Measurements from ENCODE around the gene POP4.

POP4 gene

DNA sequence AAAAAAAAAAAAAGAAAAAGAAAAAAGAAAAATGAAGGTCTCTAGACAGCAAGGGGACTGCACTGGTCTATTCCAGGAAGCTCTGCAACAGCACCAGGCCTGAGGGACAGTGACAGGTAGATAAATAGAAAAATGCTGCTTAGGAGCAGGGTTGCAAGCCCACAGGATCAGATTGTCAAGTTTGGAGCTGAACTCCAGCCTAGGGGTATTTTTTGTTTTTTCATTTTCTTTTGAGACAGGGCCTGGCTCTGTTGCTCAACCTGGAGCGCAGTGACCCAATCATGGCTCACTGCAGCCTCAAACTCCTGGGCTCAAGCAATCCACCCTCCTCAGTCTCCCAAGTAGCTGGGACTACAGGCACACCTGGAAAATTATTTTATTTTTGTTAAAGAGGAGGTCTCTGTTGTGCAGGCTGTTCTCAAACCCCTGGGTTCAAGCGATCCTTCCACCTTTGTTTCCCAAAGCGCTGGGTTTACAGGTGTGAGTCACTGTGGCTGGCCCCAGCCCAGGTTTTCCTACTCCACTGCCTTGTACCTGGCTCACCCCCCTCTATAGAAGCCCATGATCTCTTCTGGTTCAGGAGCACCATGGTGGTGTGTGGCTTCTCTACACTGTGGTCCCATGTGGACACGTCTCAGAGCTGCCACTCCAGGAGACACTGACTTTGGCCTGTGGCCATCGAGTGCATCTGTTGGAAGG, 23.9 kb downstream of the POP4 start:
- DNase-seq (ENCODE audit: low read depth in 2 of 2), result no peak

DNA sequence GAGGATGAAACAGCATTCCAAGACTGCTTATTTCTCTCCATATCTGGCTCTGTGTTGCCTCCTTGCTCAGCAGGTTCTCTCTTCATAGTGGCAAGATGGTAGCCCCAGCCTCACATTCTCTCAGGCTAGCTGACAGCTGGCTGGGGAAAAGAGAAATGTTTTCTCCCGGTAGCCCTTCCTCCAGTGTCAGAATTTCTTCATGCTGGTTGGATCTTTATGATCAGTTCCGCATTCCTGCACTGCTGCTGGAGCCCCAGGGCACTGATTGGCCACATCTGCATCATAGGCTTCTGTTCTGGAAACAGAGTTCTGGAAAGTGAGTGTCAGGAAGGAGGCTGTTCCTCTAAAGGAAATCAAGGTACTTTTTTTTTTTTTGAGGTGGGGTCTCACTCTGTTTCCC, 24.6 kb downstream of the POP4 start:
- no peak for DNase-seq (ENCODE audit: low read depth in 2 of 2)

DNA sequence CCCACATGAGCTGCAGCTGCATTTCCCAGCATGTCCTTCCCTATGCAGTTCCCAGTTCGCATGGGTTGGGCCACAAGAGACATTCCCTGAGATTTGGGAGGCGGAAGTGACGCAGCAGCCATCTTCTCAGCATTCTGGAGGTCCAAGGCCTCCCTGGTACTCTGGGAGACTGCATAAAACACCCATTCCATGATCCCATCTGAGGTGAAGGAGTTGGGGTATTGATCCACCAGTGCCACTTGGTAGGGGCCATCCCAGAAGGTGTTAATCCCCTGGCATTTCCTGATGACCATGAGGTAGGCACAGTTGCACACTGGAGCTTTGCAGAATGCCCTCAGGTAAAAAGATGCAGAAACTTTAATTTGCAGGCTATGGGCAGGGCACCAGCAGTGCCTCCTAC, 25.4 kb downstream of the POP4 start:
- no peak for DNase-seq (ENCODE audit: low read depth in 2 of 2)

- DNase-seq (ENCODE audit: low read depth in 2 of 2), result no peak
Observed at GRCh38 chr19:29634002-29634401, 27.9 kb downstream of the POP4 start.

DNA sequence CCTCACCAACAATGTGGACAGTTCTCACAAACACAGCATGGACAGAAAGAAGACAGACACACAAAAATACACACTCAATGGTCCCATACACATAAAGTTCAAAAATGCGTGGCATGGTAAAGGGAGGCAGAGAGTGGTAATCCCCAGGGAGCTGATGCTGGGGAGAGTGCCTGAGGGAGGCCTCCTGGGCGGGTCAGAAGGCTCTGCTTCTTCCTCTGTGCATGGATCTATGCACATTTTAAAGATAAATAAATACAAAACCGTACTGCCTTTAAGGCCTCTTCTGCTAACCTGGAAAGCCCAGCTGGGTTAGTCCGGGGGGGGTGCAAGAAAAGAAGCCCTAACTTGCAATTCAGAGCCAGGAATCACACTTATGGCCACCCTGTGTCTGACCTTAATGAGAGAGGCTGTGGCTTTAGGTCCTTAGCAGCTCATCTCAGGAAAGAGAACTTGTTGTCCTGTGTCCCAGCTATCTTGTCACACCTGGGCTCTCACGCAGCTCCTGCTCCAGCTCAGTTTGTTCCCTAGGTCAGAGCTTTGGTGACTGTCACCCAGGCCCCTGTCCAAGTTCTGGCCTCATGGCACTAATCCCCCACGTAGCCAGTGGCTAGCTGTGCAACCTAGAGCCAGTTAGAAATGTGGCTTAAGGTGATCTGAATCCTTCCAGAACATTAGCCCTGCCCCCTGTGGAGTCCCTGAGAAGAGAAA, 28.5 kb downstream of the POP4 start:
- DNase-seq (ENCODE audit: low read depth in 2 of 2), result no peak

GRCh38 chr19:29635963-29636362, 29.9 kb downstream of the POP4 start:
- no peak for DNase-seq (ENCODE audit: low read depth in 2 of 2)

GRCh38 chr19:29636553-29637360, 30.7 kb downstream of the POP4 start:
- DNase-seq (ENCODE audit: low read depth in 2 of 2), result no peak

DNA sequence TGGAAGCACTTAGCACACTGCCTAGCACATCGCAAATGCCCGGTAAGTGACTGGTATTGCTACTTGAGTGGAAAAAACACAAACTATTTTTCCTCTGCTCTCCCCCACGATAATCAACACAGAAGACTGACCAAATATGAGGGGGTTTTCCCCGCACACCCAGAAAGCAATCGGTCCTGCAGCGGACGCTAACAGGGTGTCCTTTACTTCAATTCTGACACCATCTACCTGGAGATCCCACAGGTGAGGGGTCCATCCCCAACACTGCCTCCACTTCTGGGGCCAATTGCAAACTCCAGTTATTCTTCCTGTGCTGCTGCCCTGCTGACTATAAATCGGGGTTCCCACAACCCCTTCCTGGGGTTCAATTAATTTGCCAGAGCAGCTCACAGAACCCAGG, 33.0 kb downstream of the POP4 start:
- no peak for DNase-seq (ENCODE audit: low read depth in 2 of 2)

GRCh38 chr19:29640231-29640630, 34.1 kb downstream of the POP4 start:
- DNase-seq (ENCODE audit: low read depth in 2 of 2), result no peak

- DNase-seq (ENCODE audit: low read depth in 2 of 2), result no peak
Observed at GRCh38 chr19:29641597-29641996, 35.5 kb downstream of the POP4 start.

DNA sequence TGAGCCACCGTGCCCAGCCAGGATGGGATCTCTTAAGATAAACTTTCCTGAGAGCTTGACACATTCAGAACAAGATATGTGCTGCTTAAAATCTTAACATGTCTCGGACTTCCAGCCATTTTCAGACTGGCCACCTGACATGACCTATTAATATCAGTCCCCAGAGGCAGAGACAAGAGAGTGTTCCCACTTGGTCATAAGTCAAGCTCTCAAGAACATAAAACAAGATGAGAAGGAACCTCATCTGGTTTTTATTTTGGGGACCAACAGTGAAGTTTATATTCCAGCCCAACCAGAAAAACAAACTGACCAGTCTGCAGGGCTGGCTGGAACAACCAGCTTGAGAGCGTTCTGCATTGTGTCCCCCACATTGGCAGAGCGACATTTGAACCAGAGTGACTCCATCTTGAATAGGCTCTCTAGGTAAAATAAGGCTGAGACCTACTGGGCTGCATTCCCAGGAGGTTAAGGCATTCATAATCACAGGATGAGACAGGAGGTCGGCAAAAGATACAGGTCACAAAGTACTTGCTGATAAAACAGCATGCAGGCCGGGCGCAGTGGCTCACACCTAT, 37.4 kb downstream of the POP4 start:
- no peak for DNase-seq (ENCODE audit: low read depth in 2 of 2)

- no peak for DNase-seq (ENCODE audit: low read depth in 2 of 2)
Observed at GRCh38 chr19:29644210-29644609, 38.1 kb downstream of the POP4 start.

- no peak for DNase-seq (ENCODE audit: low read depth in 2 of 2)
Observed at GRCh38 chr19:29645491-29645867, 39.4 kb downstream of the POP4 start.

GRCh38 chr19:29645911-29646310, 39.8 kb downstream of the POP4 start:
- DNase-seq (ENCODE audit: low read depth in 2 of 2), result no peak

DNA sequence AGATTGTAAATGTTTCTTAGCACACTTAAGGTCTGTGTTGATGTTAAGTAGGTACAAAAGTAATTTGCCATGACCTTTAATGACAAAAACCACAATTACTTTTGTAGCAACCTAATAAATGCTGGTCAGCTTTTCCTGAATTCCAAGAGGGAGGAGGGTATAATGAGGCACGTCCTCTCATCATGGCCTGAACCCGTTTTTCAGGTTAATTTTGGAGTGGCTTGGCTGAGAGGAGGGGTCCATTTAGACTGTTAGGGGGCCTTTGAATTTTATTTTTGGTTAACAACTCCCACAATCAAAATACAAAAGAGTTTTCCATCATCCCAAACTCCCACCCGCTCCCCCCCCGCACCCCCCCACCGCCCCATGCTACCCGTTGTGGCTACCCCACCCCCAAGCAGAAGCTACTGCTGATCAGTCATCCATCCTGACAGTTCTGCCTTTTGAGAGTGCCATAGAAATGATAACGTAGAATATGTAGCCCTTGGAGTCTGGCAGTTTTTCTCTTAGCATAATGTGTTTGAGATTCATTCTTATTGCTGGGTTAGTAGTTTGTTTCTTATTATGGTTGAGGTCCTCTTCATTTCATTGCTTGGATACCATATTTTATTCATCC, 44.8 kb downstream of the POP4 start:
- DNase-seq (ENCODE audit: low read depth in 2 of 2), result no peak

GRCh38 chr19:29651622-29652394, 45.7 kb downstream of the POP4 start:
- no peak for DNase-seq (ENCODE audit: low read depth in 2 of 2)

DNA sequence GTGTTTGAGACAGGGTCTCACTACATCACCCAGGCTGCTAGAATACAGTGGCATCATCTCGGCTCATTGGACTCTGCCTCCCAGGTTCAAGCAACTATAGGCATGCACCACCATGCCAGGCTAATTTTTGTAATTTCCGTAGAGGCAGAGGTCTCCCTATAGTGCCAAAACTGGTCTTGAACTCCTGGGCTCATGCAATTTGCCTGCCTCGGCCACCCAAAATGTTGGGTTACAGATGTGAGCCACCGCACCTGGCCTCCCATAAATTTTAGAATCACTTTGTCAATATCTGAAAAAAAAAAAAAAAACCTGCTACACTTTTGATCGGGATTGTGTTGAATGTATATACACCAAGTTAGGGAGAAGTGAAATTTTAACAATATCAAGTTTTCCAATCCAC, 47.3 kb downstream of the POP4 start:
- DNase-seq (ENCODE audit: low read depth in 2 of 2), result no peak

DNA sequence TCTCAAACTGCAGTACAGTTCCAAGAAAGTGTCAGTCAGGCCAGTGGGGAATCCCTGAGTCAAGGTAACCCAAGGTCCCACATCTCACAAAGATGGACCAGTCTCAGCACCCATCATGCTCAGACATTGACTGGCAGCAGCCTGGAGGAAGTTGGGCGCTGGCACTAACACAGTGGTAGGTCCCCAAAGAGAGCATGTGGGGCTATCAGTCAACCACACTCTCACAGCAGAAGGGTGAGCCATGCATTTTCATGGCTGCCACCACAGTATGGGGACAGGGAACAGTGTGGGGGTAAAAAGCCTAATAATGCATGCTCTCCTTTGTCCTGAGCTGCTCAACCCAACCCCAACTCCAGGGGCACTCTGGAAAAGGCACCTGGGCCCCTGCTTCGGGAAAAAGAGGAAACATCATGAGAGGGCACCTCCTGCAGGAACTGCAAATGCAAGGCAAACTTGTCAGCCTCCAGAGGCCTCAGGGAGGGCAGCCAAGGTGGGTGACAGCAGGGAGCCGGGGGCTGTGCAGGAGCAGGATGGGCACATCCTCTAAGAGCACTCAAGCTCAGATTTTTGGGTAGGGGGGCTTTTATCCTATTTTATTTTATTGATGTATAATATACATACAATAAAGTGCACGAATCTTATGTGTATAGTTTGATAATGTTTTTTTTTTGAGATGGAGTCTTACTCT, 49.7 kb downstream of the POP4 start:
- DNase-seq (ENCODE audit: low read depth in 2 of 2), result no peak

DNA sequence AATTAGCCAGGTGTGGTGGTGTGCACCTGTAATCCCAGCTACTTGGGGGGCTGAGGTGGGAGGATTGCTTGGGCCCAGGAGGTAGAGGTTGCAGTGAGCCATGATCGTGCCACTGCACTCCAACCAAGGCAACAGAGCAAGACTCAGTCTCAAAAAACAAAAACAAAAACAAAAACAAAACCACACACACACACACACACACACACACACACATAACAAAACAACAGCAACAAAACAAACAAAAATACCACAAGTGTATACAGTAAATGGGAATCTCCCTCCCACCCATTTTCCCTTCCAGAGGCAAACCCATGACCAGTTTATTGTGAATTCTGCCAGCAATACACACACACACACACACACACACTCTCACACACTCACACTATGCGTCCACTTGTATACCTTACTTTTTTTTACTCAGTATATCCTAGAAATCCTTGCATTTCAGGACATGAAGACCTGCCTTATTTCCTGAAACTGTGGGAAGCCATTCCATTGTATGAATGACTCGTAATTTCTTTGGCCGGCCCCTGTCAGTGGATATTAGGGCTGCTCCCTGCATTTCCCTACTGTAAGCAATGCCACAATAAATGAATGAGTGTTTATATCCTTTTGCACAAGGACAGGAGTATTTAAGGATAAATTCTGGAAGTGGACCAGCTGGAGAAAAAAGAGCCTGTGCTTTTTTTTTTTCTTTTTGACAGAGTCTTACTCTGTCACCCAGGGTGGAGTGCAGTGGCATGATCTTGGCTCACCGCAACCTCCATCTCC, 52.3 kb downstream of the POP4 start:
- DNase-seq (ENCODE audit: low read depth in 2 of 2), result no peak

DNA sequence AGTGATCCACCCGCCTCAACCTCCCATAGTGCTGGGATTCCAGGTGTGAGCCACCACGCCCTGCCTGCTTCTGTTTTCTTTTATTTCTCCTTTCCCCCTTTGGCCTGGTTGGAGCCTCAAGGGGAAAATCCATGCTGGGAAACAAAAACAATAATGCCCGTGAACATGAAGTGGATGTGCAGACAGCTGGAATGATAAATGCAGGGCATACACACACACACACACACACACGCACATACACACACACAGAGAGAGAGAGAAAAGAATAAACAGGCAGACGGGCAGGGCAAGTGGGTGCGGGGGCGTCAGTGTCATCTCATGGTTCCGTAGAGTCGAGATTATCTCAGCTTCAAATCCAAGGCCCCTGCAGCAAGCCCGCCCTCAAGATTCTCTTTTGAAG, 54.8 kb downstream of the POP4 start:
- DNase-seq (ENCODE audit: low read depth in 2 of 2), result peak; percentile 46 to 50

Measured in stimulated activated CD8-positive, alpha-beta memory T cell treated with anti-CD3 and anti-CD28 coated beads, Interleukin-7, amount 100 ng/mL, for 4 hours (primary cell).